ENCODE measurements around the gene PUM1. TPM values are rescaled to one million over a fixed set of nuclear protein-coding genes. Genes with fewer than 3 reads are reported as not detected.
"Not testable (repeated sequence)": the region's sequence is repeated elsewhere in the genome, so short reads cannot be mapped to it uniquely, and the experiment has no call there.

PUM1 gene
- total RNA-seq, 1 donor from 2014 or later = 42.4 TPM

GRCh38 chr1:30940541-30940940, 125.0 kb downstream of the PUM1 start:
- TF ChIP-seq CTCF (conservative IDR thresholded peaks at IDR 0.05; ENCODE audit: low read depth, low read length) = no peak
- DNase-seq (ENCODE audit: low read depth) = no peak
- H3K4me3 ChIP-seq (ENCODE audit: low read depth, low read length) = no peak overlapping the region

GRCh38 chr1:30936541-30937171, 128.9 kb downstream of the PUM1 start:
- DNase-seq (ENCODE audit: low read depth) = no peak
- H3K4me3 ChIP-seq (ENCODE audit: low read depth, low read length) = no peak overlapping the region
- TF ChIP-seq CTCF (conservative IDR thresholded peaks at IDR 0.05; ENCODE audit: low read depth, low read length) = no peak

- DNase-seq (ENCODE audit: low read depth) = not testable (repeated sequence)
These were observed 129.8 kb downstream of the PUM1 start for GRCh38 chr1:30935758-30936157.

GRCh38 chr1:30934613-30935012, 130.9 kb downstream of the PUM1 start:
- H3K4me3 ChIP-seq (ENCODE audit: low read depth, low read length) = no peak overlapping the region
- TF ChIP-seq CTCF (conservative IDR thresholded peaks at IDR 0.05; ENCODE audit: low read depth, low read length) = no peak
- DNase-seq (ENCODE audit: low read depth) = no peak

More at GRCh38 chr1:30935758-30936157, 129.8 kb downstream of the PUM1 start:
- H3K4me3 ChIP-seq (ENCODE audit: low read depth, low read length) = not testable (repeated sequence)

- no peak overlapping the region for H3K4me3 ChIP-seq (ENCODE audit: low read depth, low read length)
- no peak for TF ChIP-seq CTCF (conservative IDR thresholded peaks at IDR 0.05; ENCODE audit: low read depth, low read length)
- DNase-seq (ENCODE audit: low read depth) = no peak
These were observed 131.7 kb downstream of the PUM1 start for GRCh38 chr1:30933874-30934252.

GRCh38 chr1:30930631-30931173, 134.8 kb downstream of the PUM1 start:
- TF ChIP-seq CTCF (conservative IDR thresholded peaks at IDR 0.05; ENCODE audit: low read depth, low read length) = no peak
- DNase-seq (ENCODE audit: low read depth) = no peak
- no peak overlapping the region for H3K4me3 ChIP-seq (ENCODE audit: low read depth, low read length)

GRCh38 chr1:30929944-30930525, 135.5 kb downstream of the PUM1 start:
- no peak overlapping the region for H3K4me3 ChIP-seq (ENCODE audit: low read depth, low read length)
- TF ChIP-seq CTCF (conservative IDR thresholded peaks at IDR 0.05; ENCODE audit: low read depth, low read length) = no peak
- DNase-seq (ENCODE audit: low read depth) = no peak
